Measurements from ENCODE around the gene KIF7. TPM values are rescaled to one million over a fixed set of nuclear protein-coding genes. Genes with fewer than 3 reads are reported as not detected.

KIF7 gene
- total RNA-seq, 1 donor: 10.6 TPM

- no peak overlapping the region for H3K4me3 ChIP-seq (ENCODE audit: low read depth, low read length)
- DNase-seq (ENCODE audit: low read depth): no peak
- TF ChIP-seq CTCF (IDR thresholded peaks at IDR 0.05; ENCODE audit: insufficient read depth, low read length): no peak
Observed at GRCh38 chr15:89629829-89630228, 25.4 kb downstream of the KIF7 start.

- DNase-seq (ENCODE audit: low read depth): no peak
- no peak overlapping the region for H3K4me3 ChIP-seq (ENCODE audit: low read depth, low read length)
- TF ChIP-seq CTCF (IDR thresholded peaks at IDR 0.05; ENCODE audit: insufficient read depth, low read length): no peak
Observed at GRCh38 chr15:89628806-89629715, 26.2 kb downstream of the KIF7 start.

GRCh38 chr15:89628301-89628700, 27.0 kb downstream of the KIF7 start:
- no peak for DNase-seq (ENCODE audit: low read depth)
- no peak overlapping the region for H3K4me3 ChIP-seq (ENCODE audit: low read depth, low read length)
- TF ChIP-seq CTCF (IDR thresholded peaks at IDR 0.05; ENCODE audit: insufficient read depth, low read length): no peak

- H3K4me3 ChIP-seq (ENCODE audit: low read depth, low read length): no peak overlapping the region
- TF ChIP-seq CTCF (IDR thresholded peaks at IDR 0.05; ENCODE audit: insufficient read depth, low read length): no peak
- no peak for DNase-seq (ENCODE audit: low read depth)
Observed at GRCh38 chr15:89627256-89627970, 27.9 kb downstream of the KIF7 start.

- TF ChIP-seq CTCF (IDR thresholded peaks at IDR 0.05; ENCODE audit: insufficient read depth, low read length): no peak
- DNase-seq (ENCODE audit: low read depth): no peak
Observed at GRCh38 chr15:89625716-89626115, 29.6 kb downstream of the KIF7 start.

GRCh38 chr15:89623165-89623564, 32.1 kb downstream of the KIF7 start:
- no peak for TF ChIP-seq CTCF (IDR thresholded peaks at IDR 0.05; ENCODE audit: insufficient read depth, low read length)
- H3K4me3 ChIP-seq (ENCODE audit: low read depth, low read length): no peak overlapping the region
- DNase-seq (ENCODE audit: low read depth): peak; percentile 37

More at GRCh38 chr15:89625716-89626115, 29.6 kb downstream of the KIF7 start:
- no peak overlapping the region for H3K4me3 ChIP-seq (ENCODE audit: low read depth, low read length)
